Measurements from ENCODE around the gene MRPS7.

The MRPS7 gene

DNA sequence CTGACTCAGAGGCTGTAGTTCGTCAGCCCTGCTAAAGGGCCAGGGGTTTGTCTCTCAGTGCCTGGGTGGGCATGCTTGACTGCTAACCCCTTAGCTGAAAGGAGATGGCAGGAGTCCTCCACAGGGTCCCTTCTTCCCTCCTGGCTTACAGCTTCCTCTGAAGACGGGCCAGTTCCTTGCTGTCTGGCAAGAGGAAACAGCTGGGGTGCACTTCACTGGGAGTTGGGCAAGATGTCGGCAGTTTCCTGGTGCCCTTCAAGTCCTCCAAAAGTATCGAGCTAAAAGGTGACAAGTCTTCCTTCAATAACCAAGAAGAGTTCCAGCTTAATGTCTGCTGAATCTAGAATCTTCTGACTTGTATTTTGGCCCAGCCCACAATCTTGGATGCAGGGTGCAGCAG lies 32.8 kb upstream of the MRPS7 start:
- Histone ChIP-seq H3K79me2 (ENCODE audit: insufficient read depth, low read length) (no peaks in the 10 kb centered on the region), H3K9me2 (replicated peaks; ENCODE audit: low read depth, low read length) (no peaks in the 10 kb centered on the region), H3K4me3 (ENCODE audit: low read length, poor library complexity, severe bottlenecking) (no peak overlapping the region), H3K9ac (ENCODE audit: low read depth, low read length, poor library complexity, severe bottlenecking) (no peak overlapping the region), H3K4me2 (ENCODE audit: low read depth, low read length, poor library complexity, severe bottlenecking) (no peak overlapping the region), H4K20me1 (ENCODE audit: insufficient read depth, low read length, poor library complexity, severe bottlenecking) (no peaks in the 10 kb centered on the region), H3K27me3 (ENCODE audit: insufficient read depth, low read length, poor library complexity, severe bottlenecking) (no peaks in the 10 kb centered on the region), H3K36me3 (ENCODE audit: insufficient read depth, low read length) (peaks cover 71% of the 10 kb centered on the region; the same call in 1 of the 2 replicates), H3F3A (ENCODE audit: low read depth) (no peaks in the 10 kb centered on the region), H3K9me3 (ENCODE audit: insufficient read depth, low read depth, low read length) (no peaks in the 10 kb centered on the region), H3K4me1 (ENCODE audit: insufficient read depth, low read length, poor library complexity, severe bottlenecking) (no peaks in the 10 kb centered on the region), H2AFZ (ENCODE audit: low read length) (no peak overlapping the region)
- no peak for TF ChIP-seq EZH2phosphoT487 (IDR thresholded peaks at IDR 0.05; ENCODE audit: borderline replicate concordance)
- TF ChIP-seq, protein P1, sequence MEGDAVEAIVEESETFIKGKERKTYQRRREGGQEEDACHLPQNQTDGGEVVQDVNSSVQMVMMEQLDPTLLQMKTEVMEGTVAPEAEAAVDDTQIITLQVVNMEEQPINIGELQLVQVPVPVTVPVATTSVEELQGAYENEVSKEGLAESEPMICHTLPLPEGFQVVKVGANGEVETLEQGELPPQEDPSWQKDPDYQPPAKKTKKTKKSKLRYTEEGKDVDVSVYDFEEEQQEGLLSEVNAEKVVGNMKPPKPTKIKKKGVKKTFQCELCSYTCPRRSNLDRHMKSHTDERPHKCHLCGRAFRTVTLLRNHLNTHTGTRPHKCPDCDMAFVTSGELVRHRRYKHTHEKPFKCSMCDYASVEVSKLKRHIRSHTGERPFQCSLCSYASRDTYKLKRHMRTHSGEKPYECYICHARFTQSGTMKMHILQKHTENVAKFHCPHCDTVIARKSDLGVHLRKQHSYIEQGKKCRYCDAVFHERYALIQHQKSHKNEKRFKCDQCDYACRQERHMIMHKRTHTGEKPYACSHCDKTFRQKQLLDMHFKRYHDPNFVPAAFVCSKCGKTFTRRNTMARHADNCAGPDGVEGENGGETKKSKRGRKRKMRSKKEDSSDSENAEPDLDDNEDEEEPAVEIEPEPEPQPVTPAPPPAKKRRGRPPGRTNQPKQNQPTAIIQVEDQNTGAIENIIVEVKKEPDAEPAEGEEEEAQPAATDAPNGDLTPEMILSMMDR (conservative IDR thresholded peaks at IDR 0.05; ENCODE audit: low read length) = no peak

DNA sequence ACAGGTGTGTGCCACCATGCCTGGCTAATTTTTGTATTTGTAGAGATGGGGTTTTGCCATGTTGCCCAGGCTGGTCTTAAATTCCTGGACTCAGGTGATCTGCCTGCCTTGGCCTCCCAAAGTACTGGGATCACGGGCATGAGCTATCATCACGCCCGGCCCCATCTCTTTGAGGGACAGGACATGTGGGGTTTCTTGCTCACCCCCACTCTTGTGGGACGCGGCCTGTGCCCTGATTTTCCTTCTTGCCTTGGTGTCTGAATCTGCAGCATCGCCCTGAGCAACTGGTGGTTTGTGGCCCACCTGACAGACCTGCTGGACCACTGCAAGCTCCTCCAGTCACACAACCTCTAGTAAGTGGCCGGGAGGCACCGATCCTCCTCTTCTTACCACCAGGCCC lies 30.6 kb upstream of the MRPS7 start:
- no peak for TF ChIP-seq EZH2phosphoT487 (IDR thresholded peaks at IDR 0.05; ENCODE audit: borderline replicate concordance)
- TF ChIP-seq, protein P1 (conservative IDR thresholded peaks at IDR 0.05; ENCODE audit: low read length) = no peak
- no peak overlapping the region for H3K9ac ChIP-seq (ENCODE audit: low read depth, low read length, poor library complexity, severe bottlenecking)
- no peaks in the 10 kb centered on the region for H3K9me3 ChIP-seq (ENCODE audit: insufficient read depth, low read depth, low read length)
- H3K4me1 ChIP-seq (ENCODE audit: insufficient read depth, low read length, poor library complexity, severe bottlenecking) = no peaks in the 10 kb centered on the region
- no peaks in the 10 kb centered on the region for H3K9me2 ChIP-seq (replicated peaks; ENCODE audit: low read depth, low read length)
- no peak overlapping the region for H3K4me2 ChIP-seq (ENCODE audit: low read depth, low read length, poor library complexity, severe bottlenecking)
- H4K20me1 ChIP-seq (ENCODE audit: insufficient read depth, low read length, poor library complexity, severe bottlenecking) = no peaks in the 10 kb centered on the region
- peaks cover 75% of the 10 kb centered on the region; the same call in 1 of the 2 replicates for H3K36me3 ChIP-seq (ENCODE audit: insufficient read depth, low read length)
- no peaks in the 10 kb centered on the region for H3F3A ChIP-seq (ENCODE audit: low read depth)
- no peaks in the 10 kb centered on the region for H3K27me3 ChIP-seq (ENCODE audit: insufficient read depth, low read length, poor library complexity, severe bottlenecking)
- H2AFZ ChIP-seq (ENCODE audit: low read length) = no peak overlapping the region
- H3K4me3 ChIP-seq (ENCODE audit: low read length, poor library complexity, severe bottlenecking) = no peak overlapping the region
- H3K79me2 ChIP-seq (ENCODE audit: insufficient read depth, low read length) = no peaks in the 10 kb centered on the region

DNA sequence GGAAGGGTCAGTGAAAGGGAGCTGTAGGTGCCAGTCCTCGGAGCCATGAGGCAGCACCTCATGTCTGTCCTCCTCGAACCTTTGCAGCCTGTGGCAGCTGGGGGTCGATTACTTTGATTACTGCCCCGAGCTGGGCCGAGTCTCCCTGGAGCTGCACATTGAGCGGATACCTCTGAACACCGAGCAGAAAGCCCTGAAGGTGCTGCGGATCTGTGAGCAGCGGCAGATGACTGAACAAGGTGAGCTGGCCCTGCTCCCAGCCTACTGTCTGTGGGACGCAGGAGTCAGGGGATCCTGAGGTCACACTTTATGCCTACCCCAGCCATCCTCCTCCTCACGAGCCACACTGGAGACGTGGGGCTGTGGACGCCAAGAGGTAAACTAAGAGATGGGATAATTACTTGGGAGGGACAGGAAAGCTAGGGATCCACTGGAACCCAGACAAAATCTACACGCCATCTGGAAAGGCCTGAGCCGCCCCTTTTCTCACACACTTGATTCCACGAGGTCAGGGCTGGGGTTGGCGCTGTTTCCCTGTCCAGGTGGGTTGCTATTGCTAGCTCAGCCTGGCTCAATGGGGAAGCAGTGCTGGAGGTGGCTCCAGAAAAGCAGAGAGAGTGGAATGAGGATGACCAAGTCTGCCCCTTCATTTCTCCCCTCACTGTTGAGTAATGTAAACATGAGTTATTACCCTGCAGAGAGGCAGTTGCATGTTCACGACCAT lies 29.8 kb upstream of the MRPS7 start:
- Histone ChIP-seq H3K4me2 (ENCODE audit: low read depth, low read length, poor library complexity, severe bottlenecking) (no peak overlapping the region), H4K20me1 (ENCODE audit: insufficient read depth, low read length, poor library complexity, severe bottlenecking) (no peaks in the 10 kb centered on the region), H3K9ac (ENCODE audit: low read depth, low read length, poor library complexity, severe bottlenecking) (no peak overlapping the region), H3K79me2 (ENCODE audit: insufficient read depth, low read length) (no peaks in the 10 kb centered on the region), H2AFZ (ENCODE audit: low read length) (no peak overlapping the region), H3K36me3 (ENCODE audit: insufficient read depth, low read length) (peaks cover 75% of the 10 kb centered on the region; the same call in 1 of the 2 replicates), H3K9me3 (ENCODE audit: insufficient read depth, low read depth, low read length) (no peaks in the 10 kb centered on the region), H3K4me3 (ENCODE audit: low read length, poor library complexity, severe bottlenecking) (no peak overlapping the region), H3K4me1 (ENCODE audit: insufficient read depth, low read length, poor library complexity, severe bottlenecking) (no peaks in the 10 kb centered on the region), H3K27me3 (ENCODE audit: insufficient read depth, low read length, poor library complexity, severe bottlenecking) (no peaks in the 10 kb centered on the region), H3K9me2 (replicated peaks; ENCODE audit: low read depth, low read length) (no peaks in the 10 kb centered on the region), H3F3A (ENCODE audit: low read depth) (no peaks in the 10 kb centered on the region)
- TF ChIP-seq, protein P1 (conservative IDR thresholded peaks at IDR 0.05; ENCODE audit: low read length) = no peak
- TF ChIP-seq EZH2phosphoT487 (IDR thresholded peaks at IDR 0.05; ENCODE audit: borderline replicate concordance) = no peak
